HEK293T (cell line): ENCODE results near the gene LYL1.

Experiments used
- ARNT ChIP-seq: fragments of 450-650 bp; IDR thresholded peaks from 2 replicates; pipeline ENCODE4 v1.6.1; 2017; ENCODE audit warnings: mild to moderate bottlenecking
- BHLHE40 ChIP-seq: fragments of 450-650 bp; IDR thresholded peaks from 2 replicates; pipeline ENCODE4 v1.6.1; 2016; ENCODE audit warnings: mild to moderate bottlenecking, moderate library complexity, borderline replicate concordance
- ELF4 ChIP-seq: fragments of 450-650 bp; IDR thresholded peaks from 2 replicates; pipeline ENCODE4 v1.6.1; 2017; ENCODE audit warnings: antibody characterized with exemption
- FOXA1 ChIP-seq: fragments of 450-650 bp; IDR thresholded peaks from 2 replicates; pipeline ENCODE4 v1.6.1; 2016; ENCODE audit warnings: mild to moderate bottlenecking
- FOXM1 ChIP-seq: fragments of 450-650 bp; IDR thresholded peaks from 2 replicates; pipeline ENCODE4 v1.6.1; 2017; ENCODE audit warnings: mild to moderate bottlenecking, borderline replicate concordance
- HDGF ChIP-seq: fragments of 450-650 bp; IDR thresholded peaks from 2 replicates; pipeline ENCODE4 v1.6.1; 2017; ENCODE audit warnings: antibody characterized with exemption, borderline replicate concordance
- L3MBTL2 ChIP-seq: fragments of 450-650 bp; conservative IDR thresholded peaks from 2 replicates; pipeline ENCODE4 v1.6.1; 2016; ENCODE audit warnings: mild to moderate bottlenecking
- LEF1 ChIP-seq: fragments of 450-650 bp; IDR thresholded peaks from 2 replicates; pipeline ENCODE4 v1.6.1; 2017; ENCODE audit warnings: mild to moderate bottlenecking, borderline replicate concordance
- NFRKB ChIP-seq: fragments of 450-650 bp; IDR thresholded peaks from 2 replicates; pipeline ENCODE4 v1.6.1; 2016; ENCODE audit warnings: mild to moderate bottlenecking, moderate library complexity
- PKNOX1 ChIP-seq: fragments of 450-650 bp; IDR thresholded peaks from 2 replicates; pipeline ENCODE4 v1.6.1; 2016
- SP1 ChIP-seq: fragments of 450-650 bp; IDR thresholded peaks from 2 replicates; pipeline ENCODE4 v1.6.1; 2017
- SUZ12 ChIP-seq: fragments of 450-650 bp; IDR thresholded peaks from 2 replicates; pipeline ENCODE4 v1.6.1; 2016; ENCODE audit warnings: mild to moderate bottlenecking

DNA sequence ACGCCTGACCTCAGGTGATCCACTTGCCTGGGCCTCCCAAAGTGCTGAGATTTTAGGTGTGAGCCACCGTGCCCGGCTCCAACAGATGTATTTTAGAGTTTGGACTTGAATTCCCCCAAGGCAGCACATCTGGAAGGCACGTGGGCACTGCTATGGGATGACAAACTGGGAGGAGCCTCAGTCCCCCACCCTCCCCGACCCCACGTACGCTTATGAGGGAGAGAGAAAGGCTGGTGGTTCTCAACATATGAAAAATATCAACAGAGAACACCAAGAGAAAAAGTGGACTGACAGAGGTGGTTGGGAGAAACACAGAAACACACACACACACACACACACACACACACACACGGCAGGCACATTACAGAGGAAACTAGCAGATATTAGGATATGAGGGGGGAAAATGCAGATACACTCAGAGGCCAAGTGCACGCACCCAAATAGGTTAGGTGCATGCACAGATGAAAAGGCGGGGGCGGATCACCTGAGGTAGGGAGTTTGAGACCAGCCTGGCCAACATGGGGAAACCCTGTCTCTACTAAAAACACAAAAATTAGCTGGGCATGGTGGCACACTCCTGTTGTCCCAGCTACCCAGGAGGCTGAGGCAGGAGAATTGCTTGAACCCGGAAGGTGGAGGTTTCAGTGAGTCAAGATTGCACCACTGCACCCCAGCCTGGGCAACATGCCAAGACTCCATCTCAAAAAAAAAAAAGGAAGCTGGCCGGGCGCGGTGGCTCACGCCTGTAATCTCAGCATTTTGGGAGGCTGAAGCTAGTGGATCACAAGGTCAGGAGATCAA lies 44.3 kb upstream of the LYL1 start:
- TF ChIP-seq NFRKB (no peak), BHLHE40 (no peak), LEF1 (no peak), PKNOX1 (no peak), FOXM1 (no peak), SUZ12 (no peak), SP1 (no peak), ELF4 (no peak), L3MBTL2 (no peak), ARNT (no peak), FOXA1 (no peak), HDGF (no peak)
